ENCODE results near the gene CYP26B1. TPM values are rescaled to one million over a fixed set of nuclear protein-coding genes. Genes with fewer than 3 reads are reported as not detected.

The CYP26B1 gene
- total and polyA plus RNA-seq, 4 donors: 1.4 to 12.9 (median 5.4) TPM

DNA sequence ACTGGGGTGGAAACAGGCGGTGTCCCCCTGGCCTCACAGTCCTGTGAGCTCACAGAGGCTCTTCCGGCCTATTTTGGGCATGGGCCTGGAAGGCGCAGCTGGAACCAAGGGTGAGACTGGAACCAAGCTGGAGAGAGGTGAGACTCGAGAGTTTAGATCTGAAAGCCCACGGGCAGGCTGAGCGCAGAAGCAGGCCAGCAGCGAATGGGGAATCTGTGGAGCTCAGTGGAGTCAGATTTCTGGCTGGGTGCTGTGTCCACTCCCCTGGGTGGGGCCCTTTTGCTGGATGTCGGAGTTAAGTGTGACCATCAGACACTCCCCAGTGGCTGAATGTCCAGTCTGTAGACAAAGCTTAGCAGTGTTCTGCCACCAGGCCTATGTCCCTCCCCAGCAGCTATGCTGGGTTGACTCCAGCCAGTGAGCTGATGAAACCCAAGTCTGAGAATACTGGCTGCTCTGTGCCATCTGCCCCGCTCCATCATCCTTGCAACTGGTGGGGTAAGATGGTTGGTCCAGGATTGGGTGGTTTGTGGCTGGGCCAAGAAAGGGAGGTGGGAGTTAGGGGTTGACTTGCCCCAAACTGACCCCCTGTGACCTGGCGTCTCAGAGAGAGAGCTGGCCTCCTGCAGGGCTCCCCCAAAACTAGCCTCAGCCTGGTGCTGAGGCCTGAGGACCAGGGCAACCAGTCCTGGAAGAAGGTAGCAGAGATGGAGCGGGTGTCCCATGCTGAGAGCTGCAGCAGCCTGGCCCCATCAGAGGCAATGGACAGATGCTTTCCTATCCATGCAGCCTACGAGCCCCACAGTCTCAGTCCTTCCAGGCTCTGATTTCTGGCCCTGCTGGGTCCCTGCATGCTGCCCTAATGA lies 34.4 kb downstream of the CYP26B1 start:
- ATAC-seq (ENCODE audit: low FRiP score) (peak; percentile 12), DNase-seq (no peak)
- intact Hi-C loops (cut with DNase I): no loop called here
- no peaks in the 10 kb centered on the region for H3K27me3 ChIP-seq (ENCODE audit: control insufficient read depth in 1 of 2, insufficient read depth in 2 of 2, low read length in 1 of 2)
- no peaks in the 10 kb centered on the region for H3K36me3 ChIP-seq (ENCODE audit: control insufficient read depth in 1 of 2, insufficient read depth in 2 of 2, low read length in 1 of 2)
- H3K4me3 ChIP-seq (ENCODE audit: low read length in 2 of 2): no peak overlapping the region
- no peaks in the 10 kb centered on the region for H3K4me1 ChIP-seq (ENCODE audit: control insufficient read depth in 1 of 2, insufficient read depth in 2 of 2, low read length in 2 of 2)
- no peak overlapping the region for H3K27ac ChIP-seq (ENCODE audit: low read depth in 1 of 2, low read length in 2 of 2)
- no peaks in the 10 kb centered on the region for H3K9me3 ChIP-seq (ENCODE audit: control insufficient read depth, low read length)
- whole genome bisulfite sequencing, 2 donors: 89 to 96% methylated on average over 11 to 12 of the region's 12 CpGs

DNA sequence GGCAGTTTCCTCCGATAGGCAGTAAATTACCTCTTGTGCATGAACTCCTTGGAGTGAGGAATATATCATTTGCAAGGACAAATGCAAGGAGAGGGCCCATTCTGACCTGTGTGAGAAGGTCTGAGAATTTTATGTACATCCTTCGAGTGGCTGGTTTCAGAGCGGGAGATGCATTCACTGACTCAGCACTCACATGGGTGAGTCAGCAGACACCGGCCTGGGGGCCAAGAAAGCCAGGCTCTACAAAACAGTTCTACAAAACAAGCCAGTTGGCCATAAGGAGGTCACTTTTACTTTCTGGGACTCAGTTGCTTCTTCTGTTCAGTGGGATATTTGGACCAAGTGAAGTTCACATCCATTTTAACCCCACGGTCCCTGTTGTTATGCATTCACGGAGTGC lies 35.3 kb downstream of the CYP26B1 start:
- DNase-seq: no peak
- intact Hi-C loops (cut with DNase I): no loop called here
- Histone ChIP-seq H3K36me3 (ENCODE audit: control insufficient read depth in 1 of 2, insufficient read depth in 2 of 2, low read length in 1 of 2) (no peaks in the 10 kb centered on the region), H3K9me3 (ENCODE audit: control insufficient read depth, low read length) (no peaks in the 10 kb centered on the region), H3K4me3 (ENCODE audit: low read length in 2 of 2) (no peak overlapping the region), H3K4me1 (ENCODE audit: control insufficient read depth in 1 of 2, insufficient read depth in 2 of 2, low read length in 2 of 2) (no peaks in the 10 kb centered on the region), H3K27ac (ENCODE audit: low read depth in 1 of 2, low read length in 2 of 2) (no peak overlapping the region), H3K27me3 (ENCODE audit: control insufficient read depth in 1 of 2, insufficient read depth in 2 of 2, low read length in 1 of 2) (no peaks in the 10 kb centered on the region)
- whole genome bisulfite sequencing, 2 donors: 96 to 98% methylated on average over 6 of the region's 6 CpGs
- no peak for ATAC-seq (ENCODE audit: low FRiP score)

DNA sequence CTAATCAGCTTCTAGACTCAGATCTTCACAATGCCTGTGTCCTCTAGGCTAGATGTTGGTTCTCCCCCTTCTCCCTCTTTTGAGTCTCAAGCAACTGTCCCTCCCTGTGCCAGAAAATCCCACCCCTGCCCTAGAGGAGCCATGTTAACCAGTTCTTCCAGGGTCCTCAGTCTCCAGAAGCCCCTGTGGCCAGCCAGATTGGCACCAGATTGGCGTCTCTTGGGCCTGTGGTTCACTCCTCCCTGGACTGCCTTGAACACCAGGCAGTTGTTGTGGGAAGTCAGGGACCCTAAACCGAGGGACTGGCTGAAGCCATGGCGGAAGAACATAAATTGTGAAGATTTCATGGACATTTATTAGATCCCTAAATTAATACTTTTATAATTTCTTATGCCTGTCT lies 36.6 kb downstream of the CYP26B1 start:
- no peaks in the 10 kb centered on the region for H3K4me1 ChIP-seq (ENCODE audit: control insufficient read depth in 1 of 2, insufficient read depth in 2 of 2, low read length in 2 of 2)
- WGBS, 2 donors: 95 to 96% methylated on average over 3 of the region's 3 CpGs

DNA sequence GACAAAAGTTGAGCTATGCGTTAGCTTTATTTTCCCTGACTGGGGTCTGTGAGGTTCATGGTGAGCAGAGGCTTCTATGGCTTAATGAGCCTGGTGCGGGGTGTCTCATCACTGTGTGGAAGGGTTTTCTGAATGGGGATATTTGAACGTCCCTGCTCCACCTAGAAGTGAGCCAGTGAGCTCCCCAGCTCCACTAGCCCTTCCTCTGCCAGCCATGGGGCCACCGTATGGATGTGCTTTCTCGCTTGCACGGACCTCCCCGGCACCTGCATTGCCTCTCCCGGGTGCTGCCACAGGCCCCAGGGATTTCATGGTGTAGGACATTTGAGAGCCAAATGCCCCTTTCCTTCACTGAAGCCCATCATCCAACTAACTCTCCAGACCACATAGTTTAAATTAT lies 37.8 kb downstream of the CYP26B1 start:
- intact Hi-C loops (cut with DNase I): no loop called here
- Histone ChIP-seq H3K27me3 (ENCODE audit: control insufficient read depth in 1 of 2, insufficient read depth in 2 of 2, low read length in 1 of 2) (no peaks in the 10 kb centered on the region), H3K4me3 (ENCODE audit: low read length in 2 of 2) (no peak overlapping the region), H3K36me3 (ENCODE audit: control insufficient read depth in 1 of 2, insufficient read depth in 2 of 2, low read length in 1 of 2) (no peaks in the 10 kb centered on the region), H3K4me1 (ENCODE audit: control insufficient read depth in 1 of 2, insufficient read depth in 2 of 2, low read length in 2 of 2) (no peaks in the 10 kb centered on the region), H3K27ac (ENCODE audit: low read depth in 1 of 2, low read length in 2 of 2) (no peak overlapping the region), H3K9me3 (ENCODE audit: control insufficient read depth, low read length) (no peaks in the 10 kb centered on the region)
- ATAC-seq (ENCODE audit: low FRiP score): no peak
- DNase-seq: no peak
- 93% methylated on average over 8 of the region's 8 CpGs for WGBS, 2 donors

More for the DNA sequence above, 36.6 kb downstream of the CYP26B1 start:
- Histone ChIP-seq H3K27ac (ENCODE audit: low read depth in 1 of 2, low read length in 2 of 2) (no peak overlapping the region), H3K9me3 (ENCODE audit: control insufficient read depth, low read length) (no peaks in the 10 kb centered on the region), H3K27me3 (ENCODE audit: control insufficient read depth in 1 of 2, insufficient read depth in 2 of 2, low read length in 1 of 2) (no peaks in the 10 kb centered on the region), H3K36me3 (ENCODE audit: control insufficient read depth in 1 of 2, insufficient read depth in 2 of 2, low read length in 1 of 2) (no peaks in the 10 kb centered on the region), H3K4me3 (ENCODE audit: low read length in 2 of 2) (no peak overlapping the region)
- intact Hi-C loops (cut with DNase I): no loop called here
- no peak for ATAC-seq (ENCODE audit: low FRiP score)
- no peak for DNase-seq

DNA sequence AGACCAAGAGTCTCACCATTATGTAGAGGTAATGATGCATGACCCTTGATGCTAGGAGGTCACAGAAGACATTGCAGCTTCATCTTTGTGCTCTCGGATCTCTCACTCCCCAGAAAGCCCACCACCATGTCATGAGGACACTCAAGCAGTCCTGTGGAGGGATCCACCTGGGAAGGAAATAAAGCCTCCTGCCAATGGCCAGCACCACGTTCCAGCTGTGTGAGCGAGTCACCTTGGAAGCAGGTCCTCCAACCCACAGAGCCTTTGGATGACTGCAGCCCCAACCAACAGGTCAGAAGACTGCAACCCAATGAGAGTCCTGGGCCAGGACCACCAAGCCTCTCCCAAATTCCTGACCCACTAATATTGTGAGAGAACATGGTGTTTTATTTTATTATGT lies 38.4 kb downstream of the CYP26B1 start:
- H3K9me3 ChIP-seq (ENCODE audit: control insufficient read depth, low read length): no peaks in the 10 kb centered on the region
- no peak for DNase-seq
- no peak overlapping the region for H3K27ac ChIP-seq (ENCODE audit: low read depth in 1 of 2, low read length in 2 of 2)
- no peaks in the 10 kb centered on the region for H3K4me1 ChIP-seq (ENCODE audit: control insufficient read depth in 1 of 2, insufficient read depth in 2 of 2, low read length in 2 of 2)
- intact Hi-C loops (cut with DNase I): no loop called here
- no peak for ATAC-seq (ENCODE audit: low FRiP score)
- H3K27me3 ChIP-seq (ENCODE audit: control insufficient read depth in 1 of 2, insufficient read depth in 2 of 2, low read length in 1 of 2): no peaks in the 10 kb centered on the region
- H3K36me3 ChIP-seq (ENCODE audit: control insufficient read depth in 1 of 2, insufficient read depth in 2 of 2, low read length in 1 of 2): no peaks in the 10 kb centered on the region
- no peak overlapping the region for H3K4me3 ChIP-seq (ENCODE audit: low read length in 2 of 2)
- 72 to 75% methylated on average over 3 of the region's 3 CpGs for WGBS, 2 donors

DNA sequence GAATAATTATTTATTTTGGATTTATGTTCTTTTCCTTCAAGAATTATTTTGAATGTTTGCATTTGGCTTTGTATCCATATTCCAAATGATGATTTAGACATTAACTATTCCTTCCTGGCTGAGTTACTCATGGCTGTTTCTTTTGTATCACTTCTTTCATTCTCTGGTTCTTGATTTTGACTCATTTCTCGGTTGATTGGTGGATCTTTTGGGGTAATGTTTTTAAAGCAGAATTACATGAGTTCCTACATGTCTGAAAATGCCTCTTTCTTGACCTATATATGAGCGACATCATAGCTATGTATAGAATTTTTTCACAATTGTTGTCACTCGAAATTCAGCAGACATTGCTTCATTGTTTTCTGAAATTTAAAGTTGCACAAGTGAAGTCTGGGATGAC lies 39.5 kb downstream of the CYP26B1 start:
- H3K9me3 ChIP-seq (ENCODE audit: control insufficient read depth, low read length): no peaks in the 10 kb centered on the region
- no peak overlapping the region for H3K27ac ChIP-seq (ENCODE audit: low read depth in 1 of 2, low read length in 2 of 2)
- H3K36me3 ChIP-seq (ENCODE audit: control insufficient read depth in 1 of 2, insufficient read depth in 2 of 2, low read length in 1 of 2): no peaks in the 10 kb centered on the region
- H3K27me3 ChIP-seq (ENCODE audit: control insufficient read depth in 1 of 2, insufficient read depth in 2 of 2, low read length in 1 of 2): no peaks in the 10 kb centered on the region
- ATAC-seq (ENCODE audit: low FRiP score) (no peak), DNase-seq (no peak)
- 39 to 55% methylated on average over 3 of the region's 3 CpGs for WGBS, 2 donors
- intact Hi-C loops (cut with DNase I): no loop called here
- no peak overlapping the region for H3K4me3 ChIP-seq (ENCODE audit: low read length in 2 of 2)
- H3K4me1 ChIP-seq (ENCODE audit: control insufficient read depth in 1 of 2, insufficient read depth in 2 of 2, low read length in 2 of 2): no peaks in the 10 kb centered on the region

DNA sequence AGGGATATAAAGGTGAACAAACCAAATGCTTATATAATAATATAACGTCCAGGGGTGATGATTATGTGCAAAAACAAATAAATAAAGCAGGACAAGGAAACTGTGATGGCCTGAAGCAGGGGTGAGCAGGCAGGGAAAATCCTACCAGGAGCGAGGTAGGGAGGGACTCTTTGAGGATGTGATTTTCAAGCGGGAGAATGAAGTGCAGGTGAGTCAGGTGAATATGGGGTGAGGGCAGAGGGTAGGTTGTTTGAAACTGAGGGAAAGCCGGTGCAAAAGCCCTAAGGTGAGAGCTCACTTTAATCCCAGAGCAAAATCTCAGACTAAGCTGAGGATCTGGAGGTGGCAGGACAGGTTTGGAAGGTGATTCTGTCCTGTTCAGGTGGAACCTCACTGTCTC lies 40.7 kb downstream of the CYP26B1 start:
- peak overlapping the region in 1 of 2 donors; percentile 14 for H3K27ac ChIP-seq (ENCODE audit: low read depth in 1 of 2, low read length in 2 of 2)
- intact Hi-C loops (cut with DNase I): no loop called here
- no peaks in the 10 kb centered on the region for H3K36me3 ChIP-seq (ENCODE audit: control insufficient read depth in 1 of 2, insufficient read depth in 2 of 2, low read length in 1 of 2)
- H3K4me1 ChIP-seq (ENCODE audit: control insufficient read depth in 1 of 2, insufficient read depth in 2 of 2, low read length in 2 of 2): no peaks in the 10 kb centered on the region
- H3K4me3 ChIP-seq (ENCODE audit: low read length in 2 of 2): no peak overlapping the region
- no peaks in the 10 kb centered on the region for H3K9me3 ChIP-seq (ENCODE audit: control insufficient read depth, low read length)
- DNase-seq (no peak), ATAC-seq (ENCODE audit: low FRiP score) (no peak)
- WGBS, 2 donors: 71 to 77% methylated on average over 4 of the region's 4 CpGs
- no peaks in the 10 kb centered on the region for H3K27me3 ChIP-seq (ENCODE audit: control insufficient read depth in 1 of 2, insufficient read depth in 2 of 2, low read length in 1 of 2)

DNA sequence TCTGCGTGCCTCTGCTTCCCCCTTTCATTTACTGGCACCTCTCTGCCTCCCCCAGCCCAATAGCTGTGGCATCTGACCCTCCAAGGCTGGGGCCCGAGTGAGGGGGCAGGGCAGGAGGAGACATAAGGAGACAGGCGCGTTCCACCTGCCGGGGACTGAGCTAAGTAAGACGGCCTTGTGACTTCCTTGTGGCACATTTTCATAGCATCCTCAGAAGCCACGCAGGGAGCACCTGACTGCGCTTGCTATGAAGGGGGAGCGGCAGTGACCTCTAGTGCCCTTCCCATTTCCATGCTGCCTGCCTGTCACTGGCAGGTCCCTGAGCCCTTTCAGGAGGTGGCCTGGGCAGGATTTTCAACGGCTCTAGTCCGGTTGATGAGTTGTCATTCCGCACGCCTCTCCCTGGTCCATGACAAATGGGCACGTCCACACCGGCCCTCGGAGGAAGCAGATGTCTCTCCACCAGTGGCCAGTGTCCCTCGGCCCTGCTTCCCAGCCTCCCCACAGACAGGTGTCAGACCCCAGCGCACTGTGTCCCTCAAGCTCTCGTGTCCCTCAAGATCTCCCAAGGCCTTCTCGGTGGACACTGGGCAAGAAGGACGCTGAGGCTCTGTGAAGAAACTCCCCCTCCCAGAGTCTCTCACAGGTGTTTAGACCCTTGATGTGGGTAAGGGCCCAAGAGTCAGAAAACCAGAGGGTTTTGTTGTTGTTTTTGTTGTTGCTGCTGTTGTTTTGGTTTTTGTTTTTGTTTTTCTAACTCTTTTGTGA lies 42.7 kb downstream of the CYP26B1 start:
- WGBS, 2 donors: 72 to 79% methylated on average over 21 of the region's 21 CpGs
- Histone ChIP-seq H3K4me1 (ENCODE audit: control insufficient read depth in 1 of 2, insufficient read depth in 2 of 2, low read length in 2 of 2) (no peaks in the 10 kb centered on the region), H3K4me3 (ENCODE audit: low read length in 2 of 2) (no peak overlapping the region), H3K9me3 (ENCODE audit: control insufficient read depth, low read length) (no peaks in the 10 kb centered on the region), H3K36me3 (ENCODE audit: control insufficient read depth in 1 of 2, insufficient read depth in 2 of 2, low read length in 1 of 2) (no peaks in the 10 kb centered on the region), H3K27me3 (ENCODE audit: control insufficient read depth in 1 of 2, insufficient read depth in 2 of 2, low read length in 1 of 2) (no peaks in the 10 kb centered on the region), H3K27ac (ENCODE audit: low read depth in 1 of 2, low read length in 2 of 2) (no peak overlapping the region)
- intact Hi-C loops (cut with DNase I): no loop called here
- ATAC-seq (ENCODE audit: low FRiP score): no peak
- no peak for DNase-seq

DNA sequence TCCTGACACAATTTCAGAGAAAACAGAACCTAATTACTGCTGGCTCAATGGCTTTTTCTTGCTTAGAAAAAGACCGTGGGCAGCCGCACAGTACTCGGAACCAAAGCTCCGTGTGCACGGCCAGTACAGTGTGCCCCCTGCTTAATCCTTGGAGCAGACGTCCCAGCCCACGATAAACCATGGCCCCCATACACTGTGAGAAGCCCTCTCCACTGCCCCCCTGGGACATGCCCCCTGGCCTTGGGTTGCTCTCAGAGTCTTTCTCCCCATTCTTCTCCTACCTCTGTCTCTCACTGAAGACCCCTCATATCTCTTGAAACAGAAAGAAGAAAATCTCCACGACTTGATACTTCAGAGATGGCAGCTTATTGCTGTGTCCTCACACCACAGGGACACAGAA lies 44.0 kb downstream of the CYP26B1 start:
- WGBS, 2 donors: 81 to 90% methylated on average over 8 of the region's 8 CpGs
- Histone ChIP-seq H3K36me3 (ENCODE audit: control insufficient read depth in 1 of 2, insufficient read depth in 2 of 2, low read length in 1 of 2) (no peaks in the 10 kb centered on the region), H3K4me3 (ENCODE audit: low read length in 2 of 2) (no peak overlapping the region), H3K27me3 (ENCODE audit: control insufficient read depth in 1 of 2, insufficient read depth in 2 of 2, low read length in 1 of 2) (no peaks in the 10 kb centered on the region), H3K4me1 (ENCODE audit: control insufficient read depth in 1 of 2, insufficient read depth in 2 of 2, low read length in 2 of 2) (no peaks in the 10 kb centered on the region), H3K27ac (ENCODE audit: low read depth in 1 of 2, low read length in 2 of 2) (no peak overlapping the region), H3K9me3 (ENCODE audit: control insufficient read depth, low read length) (no peaks in the 10 kb centered on the region)
- intact Hi-C loops (cut with DNase I): no loop called here
- no peak for DNase-seq
- no peak for ATAC-seq (ENCODE audit: low FRiP score)

Measured in aorta (tissue), 5 donors.